Stimulated activated CD8-positive, alpha-beta memory T cell treated with anti-CD3 and anti-CD28 coated beads, Interleukin-15, amount 100 ng/mL, for 1 hour (primary cell): ENCODE measurements around the gene MLXIPL.
"Not testable (repeated sequence)": the region's sequence is repeated elsewhere in the genome, so short reads cannot be mapped to it uniquely, and the experiment has no call there.

Experiments used
- DNase-seq: peaks from one replicate; pipeline ENCODE4 v3.0.0-alpha.2; 2020; ENCODE audit warnings: low read depth

Gene MLXIPL

GRCh38 chr7:73623798-73624668, at the start of gene MLXIPL:
Gene MLXIPL, minus strand, starts transcription at chr7:73624522. Its CDS starts 30 bp downstream, at chr7:73624492.
- no peak for DNase-seq

- no peak for DNase-seq
Observed at GRCh38 chr7:73671857-73672445, 47.6 kb upstream of the MLXIPL start.

GRCh38 chr7:73671322-73671661, 47.0 kb upstream of the MLXIPL start:
- DNase-seq: no peak

- DNase-seq: no peak
Observed at GRCh38 chr7:73669858-73670385, 45.6 kb upstream of the MLXIPL start.

- DNase-seq: no peak
Observed at GRCh38 chr7:73669288-73669701, 45.0 kb upstream of the MLXIPL start.

- no peak for DNase-seq
Observed at GRCh38 chr7:73668886-73669230, 44.5 kb upstream of the MLXIPL start.

GRCh38 chr7:73668103-73668885, 44.0 kb upstream of the MLXIPL start:
- DNase-seq: no peak

GRCh38 chr7:73667344-73668102, 43.2 kb upstream of the MLXIPL start, which contains the start of gene VPS37D:
Gene VPS37D, plus strand, starts transcription at chr7:73667831. Its CDS starts 128 bp downstream, at chr7:73667959.
- DNase-seq: peak; percentile 84

- no peak for DNase-seq
Observed at GRCh38 chr7:73663033-73663432, 38.7 kb upstream of the MLXIPL start.

GRCh38 chr7:73660594-73660993, 36.3 kb upstream of the MLXIPL start:
- DNase-seq: not testable (repeated sequence)

GRCh38 chr7:73659983-73660382, 35.7 kb upstream of the MLXIPL start:
- no peak for DNase-seq

GRCh38 chr7:73655309-73655708, 31.0 kb upstream of the MLXIPL start:
- DNase-seq: not testable (repeated sequence)

GRCh38 chr7:73652541-73652949, 28.2 kb upstream of the MLXIPL start:
- DNase-seq: no peak

- no peak for DNase-seq
Observed at GRCh38 chr7:73650524-73650923, 26.2 kb upstream of the MLXIPL start.

- no peak for DNase-seq
Observed at GRCh38 chr7:73649576-73649975, 25.3 kb upstream of the MLXIPL start.

- DNase-seq: no peak
Observed at GRCh38 chr7:73648593-73649332, 24.4 kb upstream of the MLXIPL start.

- DNase-seq: no peak
Observed at GRCh38 chr7:73647725-73648592, 23.6 kb upstream of the MLXIPL start.

GRCh38 chr7:73646785-73647724, 22.7 kb upstream of the MLXIPL start:
- DNase-seq: no peak

- DNase-seq: no peak
Observed at GRCh38 chr7:73645643-73646174, 21.4 kb upstream of the MLXIPL start.
